HEK293T (cell line): ENCODE measurements around the gene SPNS2.

Experiments used
- ARNT ChIP-seq: fragments of 450-650 bp; IDR thresholded peaks from 2 replicates; pipeline ENCODE4 v1.6.1; 2017; ENCODE audit warnings: mild to moderate bottlenecking
- BHLHE40 ChIP-seq: fragments of 450-650 bp; IDR thresholded peaks from 2 replicates; pipeline ENCODE4 v1.6.1; 2016; ENCODE audit warnings: mild to moderate bottlenecking, moderate library complexity, borderline replicate concordance
- CTBP1 ChIP-seq: fragments of 450-650 bp; IDR thresholded peaks from 2 replicates; pipeline ENCODE4 v1.6.1; 2016; ENCODE audit warnings: borderline replicate concordance
- ELF4 ChIP-seq: fragments of 450-650 bp; IDR thresholded peaks from 2 replicates; pipeline ENCODE4 v1.6.1; 2017; ENCODE audit warnings: antibody characterized with exemption
- FOXA1 ChIP-seq: fragments of 450-650 bp; IDR thresholded peaks from 2 replicates; pipeline ENCODE4 v1.6.1; 2016; ENCODE audit warnings: mild to moderate bottlenecking
- FOXM1 ChIP-seq: fragments of 450-650 bp; IDR thresholded peaks from 2 replicates; pipeline ENCODE4 v1.6.1; 2017; ENCODE audit warnings: mild to moderate bottlenecking, borderline replicate concordance
- L3MBTL2 ChIP-seq: fragments of 450-650 bp; conservative IDR thresholded peaks from 2 replicates; pipeline ENCODE4 v1.6.1; 2016; ENCODE audit warnings: mild to moderate bottlenecking
- NFRKB ChIP-seq: fragments of 450-650 bp; IDR thresholded peaks from 2 replicates; pipeline ENCODE4 v1.6.1; 2016; ENCODE audit warnings: mild to moderate bottlenecking, moderate library complexity
- PKNOX1 ChIP-seq: fragments of 450-650 bp; IDR thresholded peaks from 2 replicates; pipeline ENCODE4 v1.6.1; 2016
- SUZ12 ChIP-seq: fragments of 450-650 bp; IDR thresholded peaks from 2 replicates; pipeline ENCODE4 v1.6.1; 2016; ENCODE audit warnings: mild to moderate bottlenecking

- TF ChIP-seq FOXA1 (no peak), SUZ12 (no peak), PKNOX1 (no peak), BHLHE40 (no peak), FOXM1 (no peak), L3MBTL2 (no peak), CTBP1 (no peak), ARNT (no peak), NFRKB (no peak), ELF4 (no peak)
These were observed 39.0 kb downstream of the SPNS2 start for GRCh38 chr17:4537451-4538235.
